Endothelial cell of umbilical vein (primary cell): ENCODE results near the gene MOCS1. TPM values are rescaled to one million over a fixed set of nuclear protein-coding genes. Genes with fewer than 3 reads are reported as not detected.

Experiments used
- BruUV-seq: library from RNA; stranded (reverse); fragments of 400-500 nt; replicated peaks from 2 replicates; lab custom pipeline; 2021; lab: Mats Ljungman, UMichigan
- CTCF ChIA-PET: fragments of 300-600, 350-600 bp; sonication (Branson Sonifier 250); formaldehyde crosslinking; loops from one replicate; lab custom pipeline; 2021; ENCODE audit warnings: antibody characterized with exemption, inconsistent platforms; lab: Charles Lee
- POLR2A ChIA-PET: fragments of 300-600, 350-600 bp; sonication (Branson Sonifier 250); formaldehyde crosslinking; loops from one replicate; lab custom pipeline; 2021; ENCODE audit warnings: antibody characterized with exemption, inconsistent platforms; lab: Charles Lee
- DNase-seq: peaks from one replicate; pipeline ENCODE4 v3.0.0-alpha.2; 2011; ENCODE audit warnings: low read depth, low spot score
- FAIRE-seq: peaks from 2 replicates; lab custom pipeline; 2011; peaks lifted over from hg19 to GRCh38; lab: Jason Lieb, UNC
- H2AFZ ChIP-seq: 2 replicates; pipeline ENCODE4 v1.6.0; 2012; ENCODE audit warnings: low read depth, low read length, control low read depth, inconsistent platforms
- H3K27ac ChIP-seq: 2 replicates; pipeline ENCODE4 v1.5.1; 2011; ENCODE audit warnings: low read depth, mild to moderate bottlenecking, control low read depth, low read length, moderate library complexity; ENCODE audit not compliant: insufficient read depth
- H3K27me3 ChIP-seq, 2 experiments: 2 replicates each; pipeline versions ENCODE4 v1.6.0 to v1.6.1; 2011; ENCODE audit warnings: low read length in 2 of 2, mixed read lengths in 1 of 2; ENCODE audit not compliant: control insufficient read depth in 2 of 2, insufficient read depth in 2 of 2
- H3K36me3 ChIP-seq, 2 experiments: 2 replicates in 1 of 2; 3 replicates in 1 of 2; pipeline ENCODE4 v1.5.1; 2011; ENCODE audit warnings: low read length in 2 of 2, mild to moderate bottlenecking in 1 of 2, moderate library complexity in 1 of 2; ENCODE audit not compliant: control insufficient read depth in 2 of 2, insufficient read depth in 2 of 2; ENCODE audit errors: extremely low read depth in 1 of 2
- H3K4me1 ChIP-seq: 3 replicates; pipeline ENCODE4 v1.5.1; 2011; ENCODE audit warnings: mild to moderate bottlenecking, low read length; ENCODE audit not compliant: control insufficient read depth, insufficient read depth; ENCODE audit errors: extremely low read depth
- H3K4me2 ChIP-seq: 2 replicates; pipeline ENCODE4 v1.6.1; 2011; ENCODE audit warnings: low read length, control low read depth, mixed read lengths; ENCODE audit not compliant: insufficient read depth
- H3K4me3 ChIP-seq, 3 experiments: fragments of 200-600 bp in 1 of 3; sonication (generic), shearing (Covaris generic) in 1 of 3; replicated peaks in 1 of 3; 2 replicates each; pipeline ENCODE4 v1.5.1; 2011 to 2016; ENCODE audit warnings: control low read depth in 3 of 3, low read length in 3 of 3, mild to moderate bottlenecking in 2 of 3, inconsistent platforms in 1 of 3, low read depth in 1 of 3, moderate library complexity in 1 of 3; ENCODE audit not compliant: insufficient read depth in 1 of 3
- H3K79me2 ChIP-seq: 2 replicates; pipeline ENCODE4 v1.6.0; 2012; ENCODE audit warnings: low read length, inconsistent platforms; ENCODE audit not compliant: control insufficient read depth, insufficient read depth
- H3K9ac ChIP-seq: replicated peaks from 2 replicates; pipeline ENCODE3; 2011; ENCODE audit warnings: low read length, control low read depth; ENCODE audit not compliant: insufficient read depth; ENCODE audit errors: extremely low read depth
- H3K9me1 ChIP-seq: replicated peaks from 3 replicates; pipeline ENCODE4 v1.6.0; 2011; ENCODE audit warnings: mild to moderate bottlenecking, low read length; ENCODE audit not compliant: control insufficient read depth, insufficient read depth; ENCODE audit errors: extremely low read depth
- H3K9me3 ChIP-seq: replicated peaks from 2 replicates; pipeline ENCODE4 v1.5.1; 2012; ENCODE audit warnings: low read length, inconsistent platforms; ENCODE audit not compliant: control insufficient read depth, insufficient read depth
- H4K20me1 ChIP-seq: replicated peaks from 2 replicates; pipeline ENCODE3; 2011; ENCODE audit warnings: mild to moderate bottlenecking, low read length; ENCODE audit not compliant: control insufficient read depth, insufficient read depth; ENCODE audit errors: extremely low read depth
- FOS ChIP-seq: IDR thresholded peaks from 2 replicates; pipeline ENCODE4 v1.6.1; 2011; ENCODE audit warnings: mild to moderate bottlenecking, low read length, moderate library complexity, borderline replicate concordance; ENCODE audit not compliant: insufficient read depth
- GATA2 ChIP-seq: IDR thresholded peaks from 2 replicates; pipeline ENCODE4 v1.7.0; 2011; ENCODE audit warnings: low read depth, mild to moderate bottlenecking, moderate library complexity, mixed read lengths, low read length; ENCODE audit not compliant: insufficient read length, insufficient read depth
- JUN ChIP-seq: IDR thresholded peaks from 2 replicates; pipeline ENCODE4 v1.6.1; 2011; ENCODE audit warnings: borderline replicate concordance, low read depth; ENCODE audit not compliant: insufficient read length, insufficient read depth
- MYC ChIP-seq: IDR thresholded peaks from one replicate; pipeline ENCODE4 v1.6.1; 2011; ENCODE audit warnings: mild to moderate bottlenecking, low read depth, low read length
- POLR2AphosphoS5 ChIP-seq: IDR thresholded peaks from 2 replicates; pipeline ENCODE4 v1.6.1; 2012; ENCODE audit warnings: low read depth, mild to moderate bottlenecking, control low read depth, low read length, moderate library complexity; ENCODE audit not compliant: insufficient read depth
- dilution Hi-C: fragments of 300-500 bp; cut with MboI; formaldehyde crosslinking; loops from one replicate; pipeline ENCODE4 v1.15.0; 2019; ENCODE audit warnings: low sequenced_read_pairs; ENCODE audit not compliant: extremely low pct_ligation_motif_present
- intact Hi-C: fragments of 100-400 bp; cut with micrococcal nuclease; formaldehyde crosslinking; loops from one replicate; pipeline ENCODE4 v1.10.0; 2022
- polyA plus RNA-seq, 4 experiments: library from polyadenylated mRNA; depleted of rRNA in 3 of 4; stranded (reverse) in 3 of 4; unstranded in 1 of 4; fragments of >200 nt; gene quantifications; 2 replicates each; pipeline versions ENCODE4 v1.2.1 to v1.2.3, GENCODE V29; 2011 to 2012; ENCODE audit warnings: missing spikeins in 1 of 4
- total RNA-seq: library from RNA; stranded (reverse); gene quantifications from 2 replicates; pipeline ENCODE4 v1.2.3, GENCODE V29; 2021
- TF ChIP-seq, protein P1 (sequence below): IDR thresholded peaks from 2 replicates; pipeline ENCODE4 v1.6.1; 2011; ENCODE audit not compliant: insufficient read depth, insufficient read length
- TF ChIP-seq, protein P2 (sequence below), 2 donors: IDR thresholded peaks; 1 replicate in 1 of 2; 2 replicates in 1 of 2; pipeline ENCODE4 v1.5.1; 2011; ENCODE audit warnings: low read length in 2 of 2, mild to moderate bottlenecking in 2 of 2, moderate library complexity in 2 of 2, control low read depth in 1 of 2, inconsistent platforms in 1 of 2, low read depth in 1 of 2; ENCODE audit not compliant: insufficient read depth in 1 of 2; ENCODE audit errors: extremely low read depth in 1 of 2

MOCS1 gene
- total and polyA plus RNA-seq, 2 donors (not counting 3 experiments of a cell fraction or from before 2014, with no cell fraction given) = 8.3 to 12.8 TPM

DNA sequence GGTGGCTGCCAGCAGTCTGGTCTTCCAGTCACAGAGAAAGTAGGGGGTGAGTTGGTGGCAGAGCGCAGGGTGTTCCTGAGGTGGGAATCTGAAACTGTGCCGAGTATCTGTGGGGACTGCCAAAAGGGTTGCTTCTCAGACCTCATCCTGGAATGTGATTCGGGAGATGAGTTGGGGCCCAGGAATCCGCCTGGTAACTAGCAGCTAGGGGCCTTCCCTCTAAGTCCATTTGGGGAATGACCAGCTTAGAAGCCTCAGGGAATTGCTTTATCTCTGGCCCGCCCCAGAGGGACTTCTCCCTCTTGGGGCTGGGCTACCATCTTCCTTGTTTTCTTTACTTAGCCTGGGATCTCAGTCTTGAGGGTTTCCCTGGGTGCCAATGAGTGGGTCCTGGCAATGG is 49.6 kb downstream of the MOCS1 start:
- DNase-seq = no peak
- no peak for FAIRE-seq

DNA sequence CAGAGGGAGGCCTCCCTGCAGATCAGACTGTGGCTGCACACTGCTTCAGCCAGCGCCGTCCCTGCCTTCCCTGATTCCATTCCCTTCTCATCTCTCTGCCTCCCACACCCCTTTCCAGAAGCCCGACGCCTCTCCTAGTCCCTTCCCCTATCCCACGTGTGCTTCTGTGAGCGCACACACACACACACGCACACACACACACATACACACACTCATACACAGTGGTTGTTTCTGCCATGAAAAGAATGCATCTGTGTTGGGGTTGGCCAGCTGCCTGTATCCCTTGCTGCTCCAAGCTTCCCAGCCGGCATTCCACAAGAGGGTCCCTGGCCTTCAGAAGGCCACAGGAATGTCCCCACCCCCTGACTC is 51.7 kb downstream of the MOCS1 start:
- no peak overlapping the region for H3K4me3 ChIP-seq
- H3K27me3 ChIP-seq = no peaks in the 10 kb centered on the region
- ChIA-PET CTCF (interaction anchor here (1.0 to 4.7 kb wide), 4 partner anchors 9 to 17 kb away, joined by 3 to 47 read pairs (median 4); no protein-coding TSS in a partner anchor), POLR2A (no interaction called here)
- no peak overlapping the region for H3K4me2 ChIP-seq
- peak; percentile 93 for DNase-seq
- no peaks in the 10 kb centered on the region for H4K20me1 ChIP-seq
- intact Hi-C loops = loop anchor here (10.0 kb wide), 2 partner anchors 158 to 1112 kb away; partner anchors contain the start of gene KIF6
- no TSS peak for BruUV-seq
- H3K79me2 ChIP-seq = no peaks in the 10 kb centered on the region
- no peaks in the 10 kb centered on the region for H3K9me3 ChIP-seq
- peak overlapping the region; percentile 61 for H2AFZ ChIP-seq
- H3K9ac ChIP-seq = no peak overlapping the region
- peak overlapping the region; percentile 46 for H3K27ac ChIP-seq
- no peaks in the 10 kb centered on the region for H3K36me3 ChIP-seq
- dilution Hi-C loops = no loop called here
- no peaks in the 10 kb centered on the region for H3K9me1 ChIP-seq
- FAIRE-seq = peak; percentile 82
- H3K4me1 ChIP-seq = peaks cover 22% of the 10 kb centered on the region
- TF ChIP-seq, protein P1, sequence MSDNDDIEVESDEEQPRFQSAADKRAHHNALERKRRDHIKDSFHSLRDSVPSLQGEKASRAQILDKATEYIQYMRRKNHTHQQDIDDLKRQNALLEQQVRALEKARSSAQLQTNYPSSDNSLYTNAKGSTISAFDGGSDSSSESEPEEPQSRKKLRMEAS = peak; percentile 62
- TF ChIP-seq, protein P2, sequence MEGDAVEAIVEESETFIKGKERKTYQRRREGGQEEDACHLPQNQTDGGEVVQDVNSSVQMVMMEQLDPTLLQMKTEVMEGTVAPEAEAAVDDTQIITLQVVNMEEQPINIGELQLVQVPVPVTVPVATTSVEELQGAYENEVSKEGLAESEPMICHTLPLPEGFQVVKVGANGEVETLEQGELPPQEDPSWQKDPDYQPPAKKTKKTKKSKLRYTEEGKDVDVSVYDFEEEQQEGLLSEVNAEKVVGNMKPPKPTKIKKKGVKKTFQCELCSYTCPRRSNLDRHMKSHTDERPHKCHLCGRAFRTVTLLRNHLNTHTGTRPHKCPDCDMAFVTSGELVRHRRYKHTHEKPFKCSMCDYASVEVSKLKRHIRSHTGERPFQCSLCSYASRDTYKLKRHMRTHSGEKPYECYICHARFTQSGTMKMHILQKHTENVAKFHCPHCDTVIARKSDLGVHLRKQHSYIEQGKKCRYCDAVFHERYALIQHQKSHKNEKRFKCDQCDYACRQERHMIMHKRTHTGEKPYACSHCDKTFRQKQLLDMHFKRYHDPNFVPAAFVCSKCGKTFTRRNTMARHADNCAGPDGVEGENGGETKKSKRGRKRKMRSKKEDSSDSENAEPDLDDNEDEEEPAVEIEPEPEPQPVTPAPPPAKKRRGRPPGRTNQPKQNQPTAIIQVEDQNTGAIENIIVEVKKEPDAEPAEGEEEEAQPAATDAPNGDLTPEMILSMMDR (IDR thresholded peaks at IDR 0.05; ENCODE audit: extremely low read depth in 1 of 2, insufficient read depth in 1 of 2, low read depth in 1 of 2, low read length in 2 of 2) = no peak
- TF ChIP-seq MYC (no peak), POLR2AphosphoS5 (peak; percentile 47), GATA2 (no peak)

More for the DNA sequence above, 49.6 kb downstream of the MOCS1 start:
- H3K79me2 ChIP-seq = no peaks in the 10 kb centered on the region
- ChIA-PET CTCF (interaction anchor here (1.4 kb wide), 1 partner anchor 19 kb away, joined by 8 read pairs; no protein-coding TSS in a partner anchor), POLR2A (no interaction called here)
- TF ChIP-seq, protein P1 = no peak
- TF ChIP-seq FOS (no peak), JUN (no peak)
- H3K4me2 ChIP-seq = no peak overlapping the region
- dilution Hi-C loops = no loop called here
- H3K4me3 ChIP-seq = no peak overlapping the region
- intact Hi-C loops = loop anchor here (5.0 to 10.0 kb wide), 3 partner anchors 160 to 1110 kb away; partner anchors contain the start of gene KIF6
- no peaks in the 10 kb centered on the region for H3K27me3 ChIP-seq
- no peaks in the 10 kb centered on the region for H4K20me1 ChIP-seq
- peaks cover 32% of the 10 kb centered on the region for H3K4me1 ChIP-seq
- no peak overlapping the region for H2AFZ ChIP-seq
- no peaks in the 10 kb centered on the region for H3K36me3 ChIP-seq
- no peak overlapping the region for H3K9ac ChIP-seq
- H3K9me3 ChIP-seq = no peaks in the 10 kb centered on the region
- no TSS peak for BruUV-seq
- H3K27ac ChIP-seq = no peak overlapping the region
- H3K9me1 ChIP-seq = no peaks in the 10 kb centered on the region
